ENCODE results near the gene KPNA6. TPM values are rescaled to one million over a fixed set of nuclear protein-coding genes. Genes with fewer than 3 reads are reported as not detected.
A peak's percentile ranks its signal among the peaks of the same experiment; 100 is the strongest.

The KPNA6 gene
- total RNA-seq, 1 experiment from 2014 or later: 45.8 TPM

DNA sequence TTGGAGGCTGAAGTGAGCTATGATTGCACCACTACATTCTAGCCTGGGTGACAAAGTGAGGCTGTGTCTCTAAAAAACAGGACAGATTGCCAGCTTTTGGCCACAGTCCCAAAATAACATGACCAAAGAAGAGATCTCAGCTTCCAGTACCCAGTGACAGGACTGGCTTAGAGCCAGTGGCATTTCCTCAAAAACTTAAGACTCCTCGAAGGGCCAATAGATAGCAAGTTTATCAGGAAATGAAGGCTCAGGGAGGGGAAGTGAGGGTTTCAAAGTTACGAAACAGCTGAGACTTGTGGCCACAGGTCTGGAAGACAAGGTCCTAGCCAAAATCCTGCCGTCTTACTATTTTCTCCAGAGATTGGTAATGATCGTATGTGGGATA lies 41.4 kb upstream of the KPNA6 start:
- H4K20me1 ChIP-seq (ENCODE audit: low read length): no peaks in the 10 kb centered on the region
- H3F3A ChIP-seq (ENCODE audit: low read length, unreplicated experiment): no peaks in the 10 kb centered on the region
- peaks cover 21% of the 10 kb centered on the region for H3K4me1 ChIP-seq (ENCODE audit: insufficient read depth, low read length)
- intact Hi-C loops (cut with micrococcal nuclease): no loop called here
- no TSS peak for BruUV-seq (replicated peaks)
- H3K4me3 ChIP-seq (ENCODE audit: low read length): no peak overlapping the region
- no peak overlapping the region for H3K9ac ChIP-seq (ENCODE audit: low read length)
- ChIA-PET POLR2A (ENCODE audit: unreplicated experiment) (interaction anchor here (0.6 kb wide), 1 partner anchor 46 kb away, joined by 12 read pairs; no protein-coding TSS in a partner anchor), CTCF (no interaction called here)
- H3K27ac ChIP-seq (ENCODE audit: low read length): no peak overlapping the region
- H3K79me2 ChIP-seq (ENCODE audit: low read length): no peaks in the 10 kb centered on the region
- H3K27me3 ChIP-seq (ENCODE audit: low read length): no peaks in the 10 kb centered on the region
- no peak overlapping the region for H2AFZ ChIP-seq (ENCODE audit: low read length)
- DNase-seq: peak; percentile 94
- H3K36me3 ChIP-seq (ENCODE audit: low read depth, low read length): no peaks in the 10 kb centered on the region
- peak overlapping the region; percentile 9; the same call in 1 of the 2 replicates for H3K4me2 ChIP-seq (ENCODE audit: low read length)
- peak; percentile 44 for ATAC-seq
- H3K9me3 ChIP-seq (ENCODE audit: low read length): no peaks in the 10 kb centered on the region
- TF ChIP-seq EZH2 (IDR thresholded peaks at IDR 0.05; ENCODE audit: low read length, unreplicated experiment): no peak
- TF ChIP-seq, protein P1, sequence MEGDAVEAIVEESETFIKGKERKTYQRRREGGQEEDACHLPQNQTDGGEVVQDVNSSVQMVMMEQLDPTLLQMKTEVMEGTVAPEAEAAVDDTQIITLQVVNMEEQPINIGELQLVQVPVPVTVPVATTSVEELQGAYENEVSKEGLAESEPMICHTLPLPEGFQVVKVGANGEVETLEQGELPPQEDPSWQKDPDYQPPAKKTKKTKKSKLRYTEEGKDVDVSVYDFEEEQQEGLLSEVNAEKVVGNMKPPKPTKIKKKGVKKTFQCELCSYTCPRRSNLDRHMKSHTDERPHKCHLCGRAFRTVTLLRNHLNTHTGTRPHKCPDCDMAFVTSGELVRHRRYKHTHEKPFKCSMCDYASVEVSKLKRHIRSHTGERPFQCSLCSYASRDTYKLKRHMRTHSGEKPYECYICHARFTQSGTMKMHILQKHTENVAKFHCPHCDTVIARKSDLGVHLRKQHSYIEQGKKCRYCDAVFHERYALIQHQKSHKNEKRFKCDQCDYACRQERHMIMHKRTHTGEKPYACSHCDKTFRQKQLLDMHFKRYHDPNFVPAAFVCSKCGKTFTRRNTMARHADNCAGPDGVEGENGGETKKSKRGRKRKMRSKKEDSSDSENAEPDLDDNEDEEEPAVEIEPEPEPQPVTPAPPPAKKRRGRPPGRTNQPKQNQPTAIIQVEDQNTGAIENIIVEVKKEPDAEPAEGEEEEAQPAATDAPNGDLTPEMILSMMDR (conservative IDR thresholded peaks at IDR 0.05; ENCODE audit: low read depth, low read length): no peak
- no peak for TF ChIP-seq EZH2phosphoT487 (IDR thresholded peaks at IDR 0.05; ENCODE audit: borderline replicate concordance, low read length)
- H3K9me2 ChIP-seq (replicated peaks; ENCODE audit: low read length): no peaks in the 10 kb centered on the region

DNA sequence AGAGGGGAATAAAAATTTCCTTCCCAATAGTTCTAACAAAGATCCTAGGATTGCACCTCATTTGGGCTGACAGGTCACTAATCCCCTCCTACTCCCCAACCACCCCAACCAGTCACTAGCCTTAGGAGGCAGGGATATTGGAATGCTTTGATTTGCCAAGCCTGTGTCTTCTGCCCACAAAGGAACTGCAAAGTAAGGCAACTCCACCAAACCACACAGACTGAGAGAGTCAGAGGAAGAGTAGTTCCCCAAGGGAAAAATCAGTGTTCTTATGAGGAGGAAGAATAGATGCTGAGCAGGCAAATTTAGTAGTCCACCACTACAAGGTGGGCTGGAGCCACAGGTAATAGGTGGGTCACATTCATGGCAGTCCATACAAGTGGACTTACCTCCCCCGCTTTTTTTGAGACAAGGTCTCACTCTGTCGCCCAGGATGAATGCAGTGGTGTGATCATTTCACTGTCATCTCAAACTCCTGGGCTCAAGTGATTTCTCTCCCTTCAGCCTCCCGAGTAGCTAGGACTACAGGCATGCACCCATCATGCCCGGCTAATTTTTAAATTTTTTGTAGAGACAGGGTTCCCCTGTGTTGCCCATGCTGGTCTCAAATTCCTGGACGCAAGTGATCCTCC lies 38.8 kb upstream of the KPNA6 start:
- Histone ChIP-seq H3K27ac (ENCODE audit: low read length) (no peak overlapping the region), H4K20me1 (ENCODE audit: low read length) (no peaks in the 10 kb centered on the region), H3K4me3 (ENCODE audit: low read length) (no peak overlapping the region), H3K79me2 (ENCODE audit: low read length) (peaks cover 10% of the 10 kb centered on the region), H3K9ac (ENCODE audit: low read length) (no peak overlapping the region), H3K9me2 (replicated peaks; ENCODE audit: low read length) (no peaks in the 10 kb centered on the region), H3K4me2 (ENCODE audit: low read length) (no peak overlapping the region), H3F3A (ENCODE audit: low read length, unreplicated experiment) (no peaks in the 10 kb centered on the region), H2AFZ (ENCODE audit: low read length) (no peak overlapping the region), H3K9me3 (ENCODE audit: low read length) (no peaks in the 10 kb centered on the region), H3K27me3 (ENCODE audit: low read length) (no peaks in the 10 kb centered on the region), H3K4me1 (ENCODE audit: insufficient read depth, low read length) (peaks cover 25% of the 10 kb centered on the region), H3K36me3 (ENCODE audit: low read depth, low read length) (no peaks in the 10 kb centered on the region)
- intact Hi-C loops (cut with micrococcal nuclease): no loop called here
- BruUV-seq (replicated peaks): no TSS peak
- DNase-seq (no peak), ATAC-seq (no peak)
- no peak for TF ChIP-seq EZH2 (IDR thresholded peaks at IDR 0.05; ENCODE audit: low read length, unreplicated experiment)
- no peak for TF ChIP-seq EZH2phosphoT487 (IDR thresholded peaks at IDR 0.05; ENCODE audit: borderline replicate concordance, low read length)
- TF ChIP-seq, protein P1 (conservative IDR thresholded peaks at IDR 0.05; ENCODE audit: low read depth, low read length): no peak
- ChIA-PET CTCF (interaction anchor here (0.6 kb wide), 1 partner anchor 42 kb away, joined by 3 read pairs; no protein-coding TSS in a partner anchor), POLR2A (ENCODE audit: unreplicated experiment) (no interaction called here)
